Prostate gland (tissue), 2 donors: ENCODE measurements around the gene HTR2B.

ENCODE experiments used
- POLR2A ChIP-seq: fragments of 450-650 bp; IDR thresholded peaks from one replicate; pipeline ENCODE4 v1.6.1; 2016; ENCODE audit warnings: antibody characterized with exemption, mild to moderate bottlenecking
- POLR2AphosphoS5 ChIP-seq: sonication (generic); formaldehyde crosslinking; IDR thresholded peaks from one replicate; pipeline ENCODE4 v1.6.1; 2017; ENCODE audit warnings: antibody characterized with exemption
- TF ChIP-seq, protein P1 (sequence below), 4 experiments: fragments of 200-600 bp in 2 of 4; fragments of 450-650 bp in 2 of 4; sonication (generic) in 2 of 4; IDR thresholded peaks; 1 replicate in 3 of 4; 2 replicates in 1 of 4; pipeline ENCODE4 v1.5.1; 2016 to 2019; ENCODE audit warnings: antibody characterized with exemption in 4 of 4, mild to moderate bottlenecking in 2 of 4, moderate library complexity in 2 of 4

DNA sequence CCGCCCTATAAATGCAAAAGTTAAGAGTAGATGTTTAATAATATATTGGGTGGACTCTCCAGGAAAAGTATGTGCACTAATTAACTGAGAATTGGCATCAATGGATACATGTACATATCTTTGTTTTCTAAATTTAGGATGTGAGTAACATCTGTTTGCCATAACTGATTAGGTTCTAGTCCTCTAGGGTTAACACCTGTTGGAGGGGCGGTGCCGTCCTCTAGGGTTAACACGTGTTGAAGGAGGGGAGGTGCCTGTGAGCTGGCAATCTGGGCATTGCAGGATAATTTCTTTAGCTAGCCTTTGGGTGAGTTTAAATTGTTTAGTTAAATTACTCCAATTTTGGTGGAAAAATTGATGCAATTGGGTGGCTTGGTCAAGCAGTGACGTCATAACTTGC lies 30.9 kb downstream of the HTR2B start:
- TF ChIP-seq, protein P1, sequence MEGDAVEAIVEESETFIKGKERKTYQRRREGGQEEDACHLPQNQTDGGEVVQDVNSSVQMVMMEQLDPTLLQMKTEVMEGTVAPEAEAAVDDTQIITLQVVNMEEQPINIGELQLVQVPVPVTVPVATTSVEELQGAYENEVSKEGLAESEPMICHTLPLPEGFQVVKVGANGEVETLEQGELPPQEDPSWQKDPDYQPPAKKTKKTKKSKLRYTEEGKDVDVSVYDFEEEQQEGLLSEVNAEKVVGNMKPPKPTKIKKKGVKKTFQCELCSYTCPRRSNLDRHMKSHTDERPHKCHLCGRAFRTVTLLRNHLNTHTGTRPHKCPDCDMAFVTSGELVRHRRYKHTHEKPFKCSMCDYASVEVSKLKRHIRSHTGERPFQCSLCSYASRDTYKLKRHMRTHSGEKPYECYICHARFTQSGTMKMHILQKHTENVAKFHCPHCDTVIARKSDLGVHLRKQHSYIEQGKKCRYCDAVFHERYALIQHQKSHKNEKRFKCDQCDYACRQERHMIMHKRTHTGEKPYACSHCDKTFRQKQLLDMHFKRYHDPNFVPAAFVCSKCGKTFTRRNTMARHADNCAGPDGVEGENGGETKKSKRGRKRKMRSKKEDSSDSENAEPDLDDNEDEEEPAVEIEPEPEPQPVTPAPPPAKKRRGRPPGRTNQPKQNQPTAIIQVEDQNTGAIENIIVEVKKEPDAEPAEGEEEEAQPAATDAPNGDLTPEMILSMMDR (IDR thresholded peaks at IDR 0.05) = no peak
- no peak for TF ChIP-seq POLR2A
- no peak for TF ChIP-seq POLR2AphosphoS5
